Urinary bladder (tissue), 4 donors: ENCODE data around the gene DNMT1. TPM values are rescaled to one million over a fixed set of nuclear protein-coding genes. Genes with fewer than 3 reads are reported as not detected.
A peak's percentile ranks its signal among the peaks of the same experiment; 100 is the strongest.

ENCODE experiments used
- DNase-seq: peaks from one replicate; pipeline ENCODE4 v3.0.0-alpha.2; 2015; ENCODE audit errors: extremely low spot score
- H3K27ac ChIP-seq: one replicate; pipeline ENCODE4 v1.5.1; 2013; ENCODE audit warnings: low read depth, mild to moderate bottlenecking, moderate library complexity
- H3K36me3 ChIP-seq: one replicate; pipeline ENCODE4 v1.6.1; 2013; ENCODE audit warnings: mild to moderate bottlenecking, moderate library complexity; ENCODE audit not compliant: insufficient read depth
- H3K4me1 ChIP-seq: one replicate; pipeline ENCODE4 v1.6.1; 2013; ENCODE audit warnings: mild to moderate bottlenecking, moderate library complexity; ENCODE audit not compliant: insufficient read depth
- H3K4me3 ChIP-seq: one replicate; pipeline ENCODE4 v1.5.1; 2013; ENCODE audit warnings: low read depth, low read length
- WGBS: extraction: QIAGEN DNeasy Blood & Tissue Kit; methylation state at CpG from one replicate; pipeline ENCODE4 v1.1.7; 2013; 5-methylcytosine and 5-hydroxymethylcytosine counted together
- polyA plus RNA-seq: library from polyadenylated mRNA; stranded (reverse); fragments of 200-250 nt; gene quantifications from one replicate; pipeline ENCODE4 v1.2.3, GENCODE V29; 2013
- total RNA-seq: library from RNA; depleted of rRNA; stranded (reverse); fragments of >200 nt; gene quantifications from one replicate; pipeline ENCODE4 v1.2.3, GENCODE V29; 2014
- donor health status: healthy with polysubstance abuse.
- donor health status: healthy.

DNMT1 gene
- total and polyA plus RNA-seq, 2 donors = 32.5 to 35.5 TPM

DNA sequence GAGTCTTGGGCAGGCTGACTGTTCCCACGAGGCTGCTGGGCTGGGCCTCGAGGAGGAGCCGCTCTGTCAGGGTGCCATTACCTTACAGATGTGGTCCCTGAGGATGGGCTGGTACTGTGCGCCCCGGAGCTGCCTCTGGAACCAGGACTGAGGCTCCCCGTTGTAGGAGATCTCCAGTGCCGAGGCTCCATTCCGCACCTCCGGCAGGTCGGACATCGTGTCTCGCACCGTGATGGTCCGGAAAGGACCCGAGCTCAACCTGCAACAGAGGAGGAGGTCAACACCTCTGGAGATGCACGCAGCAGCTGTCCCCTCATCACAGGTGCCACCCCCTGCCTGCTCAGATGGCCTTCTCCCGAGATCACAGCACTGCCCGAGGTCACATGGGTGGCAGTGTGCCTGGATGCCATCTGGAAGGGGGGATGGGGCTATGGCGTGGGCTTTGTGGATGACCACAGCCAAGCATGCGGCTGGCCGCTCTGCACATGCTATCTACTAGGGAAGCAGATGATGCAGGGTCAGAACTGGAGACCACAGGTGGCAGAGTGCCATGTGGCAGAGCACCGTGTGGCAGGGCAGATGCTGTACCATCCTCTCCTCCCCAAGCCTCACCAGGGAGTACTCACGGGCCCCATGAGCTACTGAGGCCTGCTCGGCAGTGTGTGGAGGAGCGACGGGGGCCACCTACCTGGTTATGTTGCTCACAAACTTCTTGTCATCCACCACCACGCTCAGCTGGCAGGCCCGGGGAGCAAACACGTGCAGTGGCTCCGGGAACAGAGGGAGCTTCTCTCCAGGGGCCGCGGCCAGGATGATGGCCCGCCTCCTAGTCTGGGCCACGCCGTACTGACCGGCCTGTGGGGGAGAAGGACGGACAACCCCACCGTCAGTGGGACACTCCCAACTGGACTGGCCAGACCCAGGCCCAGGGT, 56.7 kb downstream of the DNMT1 start:
- no peak for DNase-seq
- 90% methylated on average over 38 of the region's 38 CpGs for WGBS
- H3K4me1 ChIP-seq = no peaks in the 10 kb centered on the region
- no peak overlapping the region for H3K4me3 ChIP-seq
- H3K36me3 ChIP-seq = peaks cover 3% of the 10 kb centered on the region
- no peak overlapping the region for H3K27ac ChIP-seq

- Histone ChIP-seq H3K27ac (no peak overlapping the region), H3K4me3 (no peak overlapping the region), H3K36me3 (peaks cover 3% of the 10 kb centered on the region), H3K4me1 (no peaks in the 10 kb centered on the region)
- WGBS = 93% methylated on average over 14 of the region's 14 CpGs
- no peak for DNase-seq
These were observed 57.8 kb downstream of the DNMT1 start for GRCh38 chr19:10136936-10137335.

DNA sequence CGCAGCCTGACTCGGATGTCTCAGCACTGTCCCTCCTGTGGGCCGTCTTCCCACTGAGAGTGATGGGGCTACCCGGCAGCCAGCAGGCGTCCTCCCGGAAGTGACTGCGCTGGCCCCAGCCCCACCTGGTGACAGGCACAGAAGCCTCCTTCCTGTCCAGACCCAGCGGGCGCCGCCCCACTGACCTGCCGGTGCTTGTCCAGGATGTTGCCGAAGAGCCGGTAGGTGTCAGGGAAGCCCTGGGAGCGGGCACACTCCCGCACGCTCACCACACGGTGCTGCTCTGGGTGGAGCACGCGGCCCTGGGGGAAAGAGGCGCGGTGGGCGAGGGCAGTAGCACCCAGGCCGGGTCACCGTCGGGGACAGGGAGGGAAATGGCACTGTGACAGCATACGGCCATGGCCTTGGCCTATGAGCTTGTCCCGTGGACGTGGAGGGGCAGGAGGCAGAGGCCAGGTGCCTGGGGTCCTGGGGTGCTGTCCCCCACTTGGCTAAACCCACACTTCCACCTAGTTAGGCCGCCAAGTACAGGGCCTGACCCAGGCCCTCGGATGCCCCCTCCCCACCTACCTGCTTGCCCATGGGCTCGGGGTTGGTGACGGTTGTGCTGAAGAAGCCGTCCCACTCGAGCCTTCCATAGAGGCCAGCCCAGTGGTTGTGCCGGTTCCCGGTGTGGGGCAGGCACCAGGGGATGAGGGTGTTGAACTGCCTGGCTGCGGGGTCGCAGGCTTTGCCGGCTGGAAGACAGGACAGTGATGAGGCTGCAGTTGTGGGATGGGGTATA, 59.0 kb downstream of the DNMT1 start:
- Histone ChIP-seq H3K27ac (no peak overlapping the region), H3K36me3 (peaks cover 3% of the 10 kb centered on the region), H3K4me3 (no peak overlapping the region), H3K4me1 (no peaks in the 10 kb centered on the region)
- WGBS = 89% methylated on average over 39 of the region's 39 CpGs
- no peak for DNase-seq

DNA sequence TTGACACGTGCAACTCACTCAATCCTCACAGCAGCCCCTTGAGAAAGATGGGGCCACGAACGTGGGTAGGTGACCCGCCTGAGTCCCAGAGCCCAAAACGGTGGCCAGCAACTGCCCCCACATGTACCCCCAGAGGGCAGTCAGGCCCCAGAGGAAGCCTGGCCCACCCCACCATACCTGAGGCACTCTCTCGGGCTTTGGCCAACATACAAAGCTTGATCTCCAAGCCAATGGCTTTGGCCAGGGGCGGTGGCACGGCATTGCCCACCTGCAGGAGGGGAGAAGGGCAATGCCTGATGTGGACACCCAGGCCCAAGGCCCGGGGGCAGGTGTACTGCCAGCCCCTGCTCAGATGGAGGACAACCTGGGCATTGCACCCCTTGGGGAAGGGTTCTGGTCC, 60.7 kb downstream of the DNMT1 start:
- H3K27ac ChIP-seq = no peak overlapping the region
- peaks cover 3% of the 10 kb centered on the region for H3K36me3 ChIP-seq
- no peak overlapping the region for H3K4me3 ChIP-seq
- 93% methylated on average over 9 of the region's 9 CpGs for WGBS
- no peaks in the 10 kb centered on the region for H3K4me1 ChIP-seq
- no peak for DNase-seq

DNA sequence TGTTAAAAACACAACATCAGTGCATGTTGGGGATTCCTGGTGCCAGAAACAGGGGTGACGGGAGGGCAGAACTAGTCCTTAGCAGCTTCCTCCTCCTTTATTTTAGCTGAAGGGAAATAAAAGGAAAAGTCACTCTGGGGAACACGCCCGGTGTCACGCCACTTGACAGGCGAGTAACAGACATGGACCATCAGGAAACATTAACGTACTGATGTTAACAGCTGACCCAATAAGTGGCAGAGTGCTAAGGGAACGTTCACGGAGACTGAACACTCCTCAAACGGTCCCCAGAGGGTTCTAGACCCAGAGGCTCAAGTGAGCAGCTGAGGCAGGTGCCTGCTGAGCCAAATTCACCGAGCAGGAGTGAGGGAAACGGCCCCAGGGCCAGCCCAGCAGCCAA, 61.2 kb downstream of the DNMT1 start:
- H3K27ac ChIP-seq = no peak overlapping the region
- H3K36me3 ChIP-seq = peaks cover 3% of the 10 kb centered on the region
- DNase-seq = no peak

GRCh38 chr19:10132905-10133304, 61.8 kb downstream of the DNMT1 start:
- Histone ChIP-seq H3K4me1 (no peaks in the 10 kb centered on the region), H3K27ac (no peak overlapping the region), H3K4me3 (no peak overlapping the region), H3K36me3 (peaks cover 5% of the 10 kb centered on the region)
- DNase-seq = no peak
- 89% methylated on average over 7 of the region's 7 CpGs for WGBS

More for the DNA sequence above, 61.2 kb downstream of the DNMT1 start:
- H3K4me1 ChIP-seq = no peaks in the 10 kb centered on the region
- H3K4me3 ChIP-seq = no peak overlapping the region
- 89% methylated on average over 11 of the region's 11 CpGs for WGBS

DNA sequence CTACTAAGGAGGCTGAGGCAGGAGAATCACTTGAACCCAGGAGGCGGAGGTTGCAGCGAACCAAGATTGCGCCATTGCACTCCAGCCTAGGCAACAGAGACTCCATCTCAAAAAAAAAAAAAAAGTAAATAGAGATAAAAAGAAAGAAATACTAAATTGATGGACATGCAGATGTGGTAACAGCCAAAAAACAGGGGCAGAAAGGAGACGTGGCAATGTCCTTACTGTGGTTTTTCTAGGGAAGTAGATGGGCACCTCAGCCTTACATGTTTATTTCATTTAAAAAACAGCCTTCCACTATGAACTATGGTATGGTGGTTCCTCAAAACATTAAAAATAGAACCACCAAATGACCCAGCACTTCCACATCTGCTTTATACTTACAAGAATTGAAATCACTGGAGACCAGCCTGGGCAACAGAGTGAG, 68.5 kb downstream of the DNMT1 start:
- no peak for DNase-seq
- H3K4me3 ChIP-seq = no peak overlapping the region
- no peaks in the 10 kb centered on the region for H3K4me1 ChIP-seq
- H3K27ac ChIP-seq = no peak overlapping the region
- WGBS = 92% methylated on average over 4 of the region's 4 CpGs
- peaks cover 2% of the 10 kb centered on the region for H3K36me3 ChIP-seq

- Histone ChIP-seq H3K27ac (peak overlapping the region; percentile 0), H3K4me1 (no peaks in the 10 kb centered on the region), H3K36me3 (peaks cover 2% of the 10 kb centered on the region), H3K4me3 (no peak overlapping the region)
- DNase-seq = no peak
- 97% methylated on average over 7 of the region's 7 CpGs for WGBS
These were observed 70.3 kb downstream of the DNMT1 start for GRCh38 chr19:10124429-10124828.

GRCh38 chr19:10122045-10122444, 72.7 kb downstream of the DNMT1 start:
- no peak for DNase-seq
- Histone ChIP-seq H3K4me1 (no peaks in the 10 kb centered on the region), H3K27ac (no peak overlapping the region), H3K36me3 (no peaks in the 10 kb centered on the region), H3K4me3 (no peak overlapping the region)
- WGBS = 34% methylated on average over 6 of the region's 6 CpGs

DNA sequence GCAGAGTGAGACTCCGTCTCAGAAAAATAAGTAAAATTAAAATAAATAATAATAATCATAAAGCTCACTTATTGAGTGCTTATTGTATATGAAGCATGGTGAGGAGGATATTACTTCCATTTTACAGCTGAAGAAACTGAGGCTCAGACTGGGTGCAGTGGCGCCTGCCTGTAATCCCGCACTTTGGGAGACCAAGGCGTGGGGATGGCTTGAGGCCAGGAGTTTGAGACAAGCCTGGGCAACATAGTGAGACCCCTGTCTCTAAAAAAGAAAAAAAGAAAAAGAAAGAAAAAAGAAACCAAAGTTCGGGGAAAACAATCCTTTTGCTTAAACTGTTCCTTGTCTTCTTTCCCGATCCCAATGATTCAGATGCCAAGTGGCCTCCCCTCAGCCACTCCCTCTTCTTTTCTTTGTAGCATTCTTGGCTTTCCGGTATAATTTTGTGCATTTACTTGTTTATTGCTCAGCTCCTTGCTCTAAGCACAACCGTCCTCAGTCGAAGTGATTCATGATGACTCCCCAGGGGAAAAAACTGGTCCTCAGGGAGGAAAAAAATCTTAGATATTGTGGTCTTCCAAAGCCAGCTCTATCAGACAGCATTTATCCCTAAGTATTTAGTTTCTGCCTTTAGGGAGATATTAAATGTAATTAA, 74.1 kb downstream of the DNMT1 start:
- Histone ChIP-seq H3K4me3 (no peak overlapping the region), H3K27ac (no peak overlapping the region), H3K4me1 (no peaks in the 10 kb centered on the region), H3K36me3 (peaks cover 2% of the 10 kb centered on the region)
- 59% methylated on average over 9 of the region's 9 CpGs for WGBS
- no peak for DNase-seq

DNA sequence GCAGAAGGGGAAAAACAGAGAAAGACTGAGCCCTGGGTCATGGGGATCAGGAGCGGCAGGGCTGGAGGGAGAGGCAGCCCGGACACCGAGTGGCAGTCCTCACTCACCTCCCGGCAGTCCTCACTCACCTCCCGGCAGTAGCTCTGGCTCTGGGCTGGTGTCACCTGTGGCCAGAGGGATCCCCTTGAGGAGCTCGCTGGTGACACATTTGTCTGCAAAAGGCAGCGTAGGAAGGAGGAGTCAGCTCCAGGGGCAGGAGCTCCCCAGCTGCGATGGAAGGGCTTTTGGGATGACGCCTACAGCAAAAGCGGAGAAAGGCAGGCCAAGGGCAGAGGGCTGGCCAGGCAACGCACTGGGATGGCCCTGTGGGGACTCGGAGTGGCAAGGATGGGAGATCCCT, 75.8 kb downstream of the DNMT1 start:
- DNase-seq = no peak
- no peaks in the 10 kb centered on the region for H3K4me1 ChIP-seq
- peaks cover 2% of the 10 kb centered on the region for H3K36me3 ChIP-seq
- H3K27ac ChIP-seq = no peak overlapping the region
- WGBS = 49% methylated on average over 12 of the region's 12 CpGs
- peak overlapping the region; percentile 89 for H3K4me3 ChIP-seq

DNA sequence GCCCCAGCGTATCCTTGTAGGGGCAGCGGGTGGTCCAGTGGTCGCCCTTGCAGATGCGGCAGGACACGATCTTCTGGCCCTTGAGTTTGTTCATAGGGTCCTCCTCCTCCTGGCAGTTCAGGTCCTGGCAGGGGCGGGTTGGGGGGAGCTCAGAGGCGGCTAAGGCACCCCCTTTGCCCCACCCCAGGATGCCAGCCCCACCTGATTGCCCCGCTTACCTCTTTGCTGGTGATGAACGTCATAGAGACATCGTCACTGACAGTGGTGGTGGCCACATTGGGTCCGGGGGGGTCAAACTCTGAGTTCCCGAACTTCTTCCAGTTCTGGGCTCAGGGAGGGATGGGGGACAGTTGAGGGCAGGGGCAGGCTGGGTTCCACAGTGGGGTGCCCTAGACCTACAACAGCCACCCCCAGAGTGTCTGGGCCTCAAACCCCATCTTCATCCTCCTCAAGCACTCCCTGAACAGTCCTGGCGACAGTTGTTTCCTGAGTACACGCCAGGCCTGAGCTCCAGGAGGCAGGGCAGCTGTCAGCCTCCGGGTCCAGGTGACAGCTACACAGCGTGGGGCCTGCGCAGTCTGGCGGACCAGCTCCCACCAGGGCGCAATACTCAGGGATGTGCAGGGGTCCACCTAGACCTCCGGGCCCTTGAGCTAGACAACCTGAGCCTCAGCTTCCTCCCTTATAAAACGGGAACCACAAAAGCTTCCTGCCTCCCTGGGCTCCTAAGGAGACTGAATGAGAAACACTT, 77.7 kb downstream of the DNMT1 start:
- peaks cover 2% of the 10 kb centered on the region for H3K36me3 ChIP-seq
- DNase-seq = no peak
- no peaks in the 10 kb centered on the region for H3K4me1 ChIP-seq
- H3K27ac ChIP-seq = no peak overlapping the region
- no peak overlapping the region for H3K4me3 ChIP-seq
- WGBS = 91% methylated on average over 21 of the region's 21 CpGs
